ENCODE measurements around the gene ERG.
A peak's percentile ranks its signal among the peaks of the same experiment; 100 is the strongest.

Gene ERG

GRCh38 chr21:38385427-38386175 is 112.7 kb downstream of the ERG start:
- H3K27ac ChIP-seq = no peak overlapping the region
- no peak for TF ChIP-seq ZFX (IDR thresholded peaks at IDR 0.05)
- TF ChIP-seq, protein P1, sequence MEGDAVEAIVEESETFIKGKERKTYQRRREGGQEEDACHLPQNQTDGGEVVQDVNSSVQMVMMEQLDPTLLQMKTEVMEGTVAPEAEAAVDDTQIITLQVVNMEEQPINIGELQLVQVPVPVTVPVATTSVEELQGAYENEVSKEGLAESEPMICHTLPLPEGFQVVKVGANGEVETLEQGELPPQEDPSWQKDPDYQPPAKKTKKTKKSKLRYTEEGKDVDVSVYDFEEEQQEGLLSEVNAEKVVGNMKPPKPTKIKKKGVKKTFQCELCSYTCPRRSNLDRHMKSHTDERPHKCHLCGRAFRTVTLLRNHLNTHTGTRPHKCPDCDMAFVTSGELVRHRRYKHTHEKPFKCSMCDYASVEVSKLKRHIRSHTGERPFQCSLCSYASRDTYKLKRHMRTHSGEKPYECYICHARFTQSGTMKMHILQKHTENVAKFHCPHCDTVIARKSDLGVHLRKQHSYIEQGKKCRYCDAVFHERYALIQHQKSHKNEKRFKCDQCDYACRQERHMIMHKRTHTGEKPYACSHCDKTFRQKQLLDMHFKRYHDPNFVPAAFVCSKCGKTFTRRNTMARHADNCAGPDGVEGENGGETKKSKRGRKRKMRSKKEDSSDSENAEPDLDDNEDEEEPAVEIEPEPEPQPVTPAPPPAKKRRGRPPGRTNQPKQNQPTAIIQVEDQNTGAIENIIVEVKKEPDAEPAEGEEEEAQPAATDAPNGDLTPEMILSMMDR (conservative IDR thresholded peaks at IDR 0.05) = no peak

DNA sequence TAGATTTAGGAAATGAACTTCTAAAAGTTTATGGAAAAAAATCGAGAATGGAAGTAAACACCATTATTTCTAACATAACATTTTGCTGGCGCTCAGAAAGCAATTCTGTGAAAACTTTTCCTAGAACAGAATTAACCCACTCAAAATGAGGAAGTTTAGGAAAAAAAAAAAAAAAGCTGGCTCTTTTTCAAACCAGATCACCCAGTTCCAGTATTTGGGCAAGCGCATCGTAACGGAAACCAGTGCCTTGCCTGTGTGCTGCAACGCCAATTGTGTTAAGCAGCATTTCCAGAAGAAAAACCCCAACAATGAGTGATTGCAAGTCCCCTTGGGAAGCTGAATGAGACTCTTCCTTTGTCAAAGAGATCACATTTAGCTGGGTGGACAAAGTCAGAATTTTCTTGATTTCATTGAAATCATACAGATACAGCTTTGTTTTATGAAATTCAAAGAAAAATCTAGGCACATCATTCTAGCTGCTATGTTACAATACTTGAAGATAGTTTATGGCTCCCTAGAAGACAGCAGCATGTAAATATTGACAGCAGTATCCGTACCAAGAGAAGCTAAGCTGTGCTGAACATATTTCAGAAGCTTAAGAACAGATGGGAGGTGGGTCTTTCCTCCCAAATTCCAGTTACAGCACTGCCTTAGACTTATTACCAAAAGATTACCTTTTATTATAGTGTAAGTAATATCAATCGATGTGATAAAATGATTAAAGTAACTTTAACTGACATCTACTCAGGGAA is 113.4 kb downstream of the ERG start:
- H3K27ac ChIP-seq = no peak overlapping the region
- TF ChIP-seq, protein P1 (conservative IDR thresholded peaks at IDR 0.05) = no peak
- no peak for TF ChIP-seq ZFX (IDR thresholded peaks at IDR 0.05)

GRCh38 chr21:38384238-38384560 is 114.1 kb downstream of the ERG start:
- no peak for TF ChIP-seq ZFX (IDR thresholded peaks at IDR 0.05)
- TF ChIP-seq, protein P1 (conservative IDR thresholded peaks at IDR 0.05) = no peak
- no peak overlapping the region for H3K27ac ChIP-seq

GRCh38 chr21:38383411-38384237 is 114.7 kb downstream of the ERG start:
- H3K27ac ChIP-seq = no peak overlapping the region
- no peak for TF ChIP-seq ZFX (IDR thresholded peaks at IDR 0.05)

- H3K27ac ChIP-seq = no peak overlapping the region
- no peak for TF ChIP-seq ZFX (IDR thresholded peaks at IDR 0.05)
- TF ChIP-seq, protein P1 (conservative IDR thresholded peaks at IDR 0.05) = peak; percentile 31
These were observed 117.7 kb downstream of the ERG start for GRCh38 chr21:38380481-38381137.

- H3K27ac ChIP-seq = no peak overlapping the region
These were observed 119.1 kb downstream of the ERG start for GRCh38 chr21:38379147-38379546.

More at GRCh38 chr21:38379147-38379546, 119.1 kb downstream of the ERG start:
- TF ChIP-seq, protein P1 (conservative IDR thresholded peaks at IDR 0.05) = no peak
- TF ChIP-seq ZFX (IDR thresholded peaks at IDR 0.05) = no peak
